Measurements from ENCODE around the gene BIRC7.

The BIRC7 gene

GRCh38 chr20:63272105-63273058 lies 36.7 kb downstream of the BIRC7 start, which contains the start of gene ARFGAP1:
TSS of gene ARFGAP1 (plus strand) at chr20:63272813. CDS start at chr20:63275581, 2,768 bp downstream.
- Histone ChIP-seq H3K9me3 (ENCODE audit: control insufficient read depth, low read length) (no peaks in the 10 kb centered on the region), H3K27me3 (replicated peaks; ENCODE audit: control insufficient read depth, insufficient read depth, low read length) (peaks cover 19% of the 10 kb centered on the region), H3K4me3 (ENCODE audit: low read length) (peak within 1 kb of the TSS; percentile 98), H3K9ac (ENCODE audit: low read length) (peak within 1 kb of the TSS; percentile 93), H3K36me3 (ENCODE audit: control insufficient read depth, insufficient read depth, low read length, severe bottlenecking) (peaks cover 16% of the 10 kb centered on the region), H3K4me1 (ENCODE audit: control insufficient read depth, insufficient read depth, low read length) (peaks cover 19% of the 10 kb centered on the region)
- DNase-seq (ENCODE audit: low read depth): peak; percentile 97

- peaks cover 19% of the 10 kb centered on the region for H3K4me1 ChIP-seq (ENCODE audit: control insufficient read depth, insufficient read depth, low read length)
- peak; percentile 29 for DNase-seq (ENCODE audit: low read depth)
- peak overlapping the region; percentile 98 for H3K4me3 ChIP-seq (ENCODE audit: low read length)
- peaks cover 24% of the 10 kb centered on the region for H3K36me3 ChIP-seq (ENCODE audit: control insufficient read depth, insufficient read depth, low read length, severe bottlenecking)
- H3K9me3 ChIP-seq (ENCODE audit: control insufficient read depth, low read length): no peaks in the 10 kb centered on the region
- peak overlapping the region; percentile 93 for H3K9ac ChIP-seq (ENCODE audit: low read length)
- peaks cover 12% of the 10 kb centered on the region for H3K27me3 ChIP-seq (replicated peaks; ENCODE audit: control insufficient read depth, insufficient read depth, low read length)
These were observed 37.4 kb downstream of the BIRC7 start for GRCh38 chr20:63273059-63273579.

GRCh38 chr20:63273635-63274380 lies 38.1 kb downstream of the BIRC7 start:
- peaks cover 30% of the 10 kb centered on the region for H3K36me3 ChIP-seq (ENCODE audit: control insufficient read depth, insufficient read depth, low read length, severe bottlenecking)
- H3K4me1 ChIP-seq (ENCODE audit: control insufficient read depth, insufficient read depth, low read length): peaks cover 16% of the 10 kb centered on the region
- H3K9me3 ChIP-seq (ENCODE audit: control insufficient read depth, low read length): no peaks in the 10 kb centered on the region
- peak overlapping the region; percentile 98 for H3K4me3 ChIP-seq (ENCODE audit: low read length)
- H3K27me3 ChIP-seq (replicated peaks; ENCODE audit: control insufficient read depth, insufficient read depth, low read length): peaks cover 6% of the 10 kb centered on the region
- peak overlapping the region; percentile 93 for H3K9ac ChIP-seq (ENCODE audit: low read length)
- peak; percentile 67 for DNase-seq (ENCODE audit: low read depth)

- peaks cover 15% of the 10 kb centered on the region for H3K4me1 ChIP-seq (ENCODE audit: control insufficient read depth, insufficient read depth, low read length)
- H3K9ac ChIP-seq (ENCODE audit: low read length): peak overlapping the region; percentile 42
- DNase-seq (ENCODE audit: low read depth): no peak
- no peaks in the 10 kb centered on the region for H3K9me3 ChIP-seq (ENCODE audit: control insufficient read depth, low read length)
- H3K4me3 ChIP-seq (ENCODE audit: low read length): peak overlapping the region; percentile 50
- peaks cover 38% of the 10 kb centered on the region for H3K36me3 ChIP-seq (ENCODE audit: control insufficient read depth, insufficient read depth, low read length, severe bottlenecking)
- no peaks in the 10 kb centered on the region for H3K27me3 ChIP-seq (replicated peaks; ENCODE audit: control insufficient read depth, insufficient read depth, low read length)
These were observed 38.9 kb downstream of the BIRC7 start for GRCh38 chr20:63274381-63275228.

- Histone ChIP-seq H3K9me3 (ENCODE audit: control insufficient read depth, low read length) (no peaks in the 10 kb centered on the region), H3K9ac (ENCODE audit: low read length) (no peak overlapping the region), H3K4me3 (ENCODE audit: low read length) (no peak overlapping the region), H3K27me3 (replicated peaks; ENCODE audit: control insufficient read depth, insufficient read depth, low read length) (no peaks in the 10 kb centered on the region), H3K36me3 (ENCODE audit: control insufficient read depth, insufficient read depth, low read length, severe bottlenecking) (peaks cover 48% of the 10 kb centered on the region), H3K4me1 (ENCODE audit: control insufficient read depth, insufficient read depth, low read length) (peaks cover 15% of the 10 kb centered on the region)
- DNase-seq (ENCODE audit: low read depth): no peak
These were observed 40.1 kb downstream of the BIRC7 start for GRCh38 chr20:63275825-63276224.

GRCh38 chr20:63276956-63277355 lies 41.3 kb downstream of the BIRC7 start:
- no peak overlapping the region for H3K4me3 ChIP-seq (ENCODE audit: low read length)
- H3K27me3 ChIP-seq (replicated peaks; ENCODE audit: control insufficient read depth, insufficient read depth, low read length): no peaks in the 10 kb centered on the region
- peaks cover 59% of the 10 kb centered on the region for H3K36me3 ChIP-seq (ENCODE audit: control insufficient read depth, insufficient read depth, low read length, severe bottlenecking)
- peaks cover 12% of the 10 kb centered on the region for H3K4me1 ChIP-seq (ENCODE audit: control insufficient read depth, insufficient read depth, low read length)
- H3K9me3 ChIP-seq (ENCODE audit: control insufficient read depth, low read length): no peaks in the 10 kb centered on the region
- no peak overlapping the region for H3K9ac ChIP-seq (ENCODE audit: low read length)
- no peak for DNase-seq (ENCODE audit: low read depth)

GRCh38 chr20:63277466-63278272 lies 42.0 kb downstream of the BIRC7 start:
- H3K4me3 ChIP-seq (ENCODE audit: low read length): no peak overlapping the region
- no peaks in the 10 kb centered on the region for H3K27me3 ChIP-seq (replicated peaks; ENCODE audit: control insufficient read depth, insufficient read depth, low read length)
- peaks cover 12% of the 10 kb centered on the region for H3K4me1 ChIP-seq (ENCODE audit: control insufficient read depth, insufficient read depth, low read length)
- no peak overlapping the region for H3K9ac ChIP-seq (ENCODE audit: low read length)
- peaks cover 63% of the 10 kb centered on the region for H3K36me3 ChIP-seq (ENCODE audit: control insufficient read depth, insufficient read depth, low read length, severe bottlenecking)
- DNase-seq (ENCODE audit: low read depth): no peak
- no peaks in the 10 kb centered on the region for H3K9me3 ChIP-seq (ENCODE audit: control insufficient read depth, low read length)

GRCh38 chr20:63278661-63279060 lies 43.0 kb downstream of the BIRC7 start:
- Histone ChIP-seq H3K4me1 (ENCODE audit: control insufficient read depth, insufficient read depth, low read length) (peaks cover 9% of the 10 kb centered on the region), H3K27me3 (replicated peaks; ENCODE audit: control insufficient read depth, insufficient read depth, low read length) (no peaks in the 10 kb centered on the region), H3K9me3 (ENCODE audit: control insufficient read depth, low read length) (no peaks in the 10 kb centered on the region), H3K9ac (ENCODE audit: low read length) (no peak overlapping the region), H3K4me3 (ENCODE audit: low read length) (no peak overlapping the region), H3K36me3 (ENCODE audit: control insufficient read depth, insufficient read depth, low read length, severe bottlenecking) (peaks cover 73% of the 10 kb centered on the region)
- DNase-seq (ENCODE audit: low read depth): no peak

- no peak for DNase-seq (ENCODE audit: low read depth)
- Histone ChIP-seq H3K9ac (ENCODE audit: low read length) (no peak overlapping the region), H3K9me3 (ENCODE audit: control insufficient read depth, low read length) (no peaks in the 10 kb centered on the region), H3K4me3 (ENCODE audit: low read length) (no peak overlapping the region), H3K27me3 (replicated peaks; ENCODE audit: control insufficient read depth, insufficient read depth, low read length) (no peaks in the 10 kb centered on the region), H3K36me3 (ENCODE audit: control insufficient read depth, insufficient read depth, low read length, severe bottlenecking) (peaks cover 75% of the 10 kb centered on the region), H3K4me1 (ENCODE audit: control insufficient read depth, insufficient read depth, low read length) (no peaks in the 10 kb centered on the region)
These were observed 44.2 kb downstream of the BIRC7 start for GRCh38 chr20:63279931-63280330.

- Histone ChIP-seq H3K27me3 (replicated peaks; ENCODE audit: control insufficient read depth, insufficient read depth, low read length) (no peaks in the 10 kb centered on the region), H3K4me3 (ENCODE audit: low read length) (no peak overlapping the region), H3K9ac (ENCODE audit: low read length) (no peak overlapping the region), H3K36me3 (ENCODE audit: control insufficient read depth, insufficient read depth, low read length, severe bottlenecking) (peaks cover 75% of the 10 kb centered on the region), H3K4me1 (ENCODE audit: control insufficient read depth, insufficient read depth, low read length) (no peaks in the 10 kb centered on the region), H3K9me3 (ENCODE audit: control insufficient read depth, low read length) (no peaks in the 10 kb centered on the region)
- DNase-seq (ENCODE audit: low read depth): no peak
These were observed 44.7 kb downstream of the BIRC7 start for GRCh38 chr20:63280371-63280770.

All from adipocyte (in vitro differentiated cells).